Omental fat pad (tissue), 4 donors: ENCODE measurements around the gene NKAPL. TPM values are rescaled to one million over a fixed set of nuclear protein-coding genes. Genes with fewer than 3 reads are reported as not detected.

Experiments
- ATAC-seq: fragments of 150-250 bp; one replicate; pipeline ENCODE4 v1.9.1; 2016; ENCODE audit warnings: mild to moderate bottlenecking, moderate library complexity; ENCODE audit not compliant: low FRiP score
- DNase-seq: peaks from one replicate; pipeline ENCODE4 v3.0.0-alpha.2; 2019; ENCODE audit warnings: low spot score
- CTCF ChIP-seq, 3 donors: fragments of 450-650 bp; IDR thresholded peaks; one replicate each; pipeline ENCODE4 v1.5.1; 2016 to 2017; ENCODE audit warnings: antibody characterized with exemption in 3 of 3, mild to moderate bottlenecking in 3 of 3, moderate library complexity in 2 of 3
- total RNA-seq, 4 donors: library from RNA; depleted of rRNA; stranded (reverse); fragments of >200 nt; gene quantifications; one replicate each; pipeline ENCODE4 v1.1.0, GENCODE V29; 2016

NKAPL gene
- total RNA-seq, 4 donors from 2014 or later, result 1.3 to 4.4 (median 2.4) TPM

GRCh38 chr6:28264834-28265401, 5.8 kb downstream of the NKAPL start:
- no peak for TF ChIP-seq CTCF (IDR thresholded peaks at IDR 0.05)
- ATAC-seq, result no peak

GRCh38 chr6:28266563-28266961, 7.5 kb downstream of the NKAPL start:
- no peak for TF ChIP-seq CTCF (IDR thresholded peaks at IDR 0.05)

More at GRCh38 chr6:28264834-28265401, 5.8 kb downstream of the NKAPL start:
- DNase-seq, result no peak

GRCh38 chr6:28266962-28267694, 8.0 kb downstream of the NKAPL start, which contains the start of gene ZSCAN26:
TSS of gene ZSCAN26 (plus strand) at chr6:28267143. CDS start at chr6:28271920, 4,777 bp downstream.
- DNase-seq, result peak; percentile 57
- peak; percentile 97 for ATAC-seq
- TF ChIP-seq CTCF (IDR thresholded peaks at IDR 0.05), result no peak

More at GRCh38 chr6:28266563-28266961, 7.5 kb downstream of the NKAPL start:
- ATAC-seq, result no peak
- no peak for DNase-seq

- ATAC-seq (no peak), DNase-seq (no peak)
- TF ChIP-seq CTCF (IDR thresholded peaks at IDR 0.05), result no peak
These were observed 8.6 kb downstream of the NKAPL start for GRCh38 chr6:28267695-28268059.

- ATAC-seq (no peak), DNase-seq (no peak)
- no peak for TF ChIP-seq CTCF (IDR thresholded peaks at IDR 0.05)
These were observed 10.4 kb downstream of the NKAPL start for GRCh38 chr6:28269492-28269891.

GRCh38 chr6:28274888-28275287, 15.8 kb downstream of the NKAPL start:
- no peak for ATAC-seq

More at GRCh38 chr6:28274888-28275287, 15.8 kb downstream of the NKAPL start:
- no peak for DNase-seq
- TF ChIP-seq CTCF (IDR thresholded peaks at IDR 0.05), result no peak
